NAMALWA (cell line): ENCODE data around the gene VPS9D1.
A peak's percentile ranks its signal among the peaks of the same experiment; 100 is the strongest.

Experiments used
- DNase-seq: peaks from one replicate; pipeline ENCODE4 v3.0.0-alpha.2; 2015; ENCODE audit warnings: low spot score

Gene VPS9D1

DNA sequence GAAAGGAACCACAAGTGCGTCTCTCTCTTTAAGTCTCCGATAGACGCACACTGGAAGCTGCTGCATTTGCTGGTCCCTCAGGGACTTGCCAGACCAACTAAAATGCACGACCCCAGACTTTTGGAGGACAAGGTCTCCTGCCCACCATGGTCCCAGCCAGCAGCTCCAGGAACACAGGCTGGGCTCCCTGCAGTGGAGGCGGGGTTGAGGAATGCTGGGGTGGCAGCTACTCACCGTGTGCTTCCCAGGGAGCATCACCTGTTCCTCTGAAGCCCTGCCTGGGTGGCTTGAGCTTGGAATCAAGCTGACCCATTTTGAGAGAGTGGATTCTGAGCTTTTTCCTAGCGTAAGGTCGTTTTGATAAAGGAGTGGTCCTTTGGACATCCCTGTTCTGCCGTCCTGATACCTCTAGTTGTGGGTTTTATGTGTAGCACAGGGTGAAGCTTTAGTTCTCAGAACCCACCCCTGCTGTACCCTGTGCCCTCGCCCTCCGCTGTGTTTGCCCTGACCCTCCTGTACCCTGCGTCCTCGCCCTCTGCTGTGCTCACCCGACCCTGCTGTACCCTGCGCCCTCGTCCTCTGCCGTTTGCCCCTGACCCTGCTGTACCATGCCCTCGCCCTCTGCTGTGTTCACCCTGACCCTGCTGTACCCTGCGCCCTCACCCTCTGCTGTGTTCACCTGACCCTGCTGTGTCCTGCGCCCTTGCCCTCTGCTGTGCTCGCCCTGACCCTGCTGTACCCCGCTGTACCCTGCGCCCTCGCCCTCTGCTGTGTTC lies 11.6 kb upstream of the VPS9D1 start:
- DNase-seq: no peak

DNA sequence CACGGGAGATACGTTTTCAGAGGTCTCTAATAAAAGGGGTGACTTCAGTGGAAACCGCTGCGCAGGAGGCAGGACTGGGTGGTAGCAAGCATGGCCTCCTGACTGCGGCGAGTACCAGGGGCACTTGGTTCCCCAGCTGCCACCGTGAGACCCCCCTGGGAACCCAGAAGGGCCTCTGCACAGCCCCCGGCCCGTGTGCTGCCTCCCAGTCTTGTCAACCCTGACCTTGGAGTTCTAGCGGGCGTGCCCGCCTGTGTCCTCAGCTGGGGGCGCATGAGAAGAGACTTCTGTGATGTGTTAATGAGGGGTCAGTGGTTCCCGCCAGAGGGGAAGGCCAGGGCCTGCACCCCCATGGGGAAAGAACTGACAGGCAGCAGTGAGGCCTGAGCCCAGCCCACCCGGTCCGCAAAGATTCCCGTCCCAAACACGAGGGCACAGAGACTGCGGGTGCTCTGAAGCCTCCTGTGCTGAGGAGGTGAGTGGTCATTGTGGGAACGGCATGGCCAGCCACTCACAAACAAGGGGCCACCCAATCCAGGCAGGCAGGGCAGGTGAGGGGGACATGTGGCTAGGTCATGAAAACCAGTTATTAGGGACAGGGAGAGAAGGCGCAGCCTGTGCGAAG lies 10.0 kb upstream of the VPS9D1 start:
- DNase-seq: no peak

DNA sequence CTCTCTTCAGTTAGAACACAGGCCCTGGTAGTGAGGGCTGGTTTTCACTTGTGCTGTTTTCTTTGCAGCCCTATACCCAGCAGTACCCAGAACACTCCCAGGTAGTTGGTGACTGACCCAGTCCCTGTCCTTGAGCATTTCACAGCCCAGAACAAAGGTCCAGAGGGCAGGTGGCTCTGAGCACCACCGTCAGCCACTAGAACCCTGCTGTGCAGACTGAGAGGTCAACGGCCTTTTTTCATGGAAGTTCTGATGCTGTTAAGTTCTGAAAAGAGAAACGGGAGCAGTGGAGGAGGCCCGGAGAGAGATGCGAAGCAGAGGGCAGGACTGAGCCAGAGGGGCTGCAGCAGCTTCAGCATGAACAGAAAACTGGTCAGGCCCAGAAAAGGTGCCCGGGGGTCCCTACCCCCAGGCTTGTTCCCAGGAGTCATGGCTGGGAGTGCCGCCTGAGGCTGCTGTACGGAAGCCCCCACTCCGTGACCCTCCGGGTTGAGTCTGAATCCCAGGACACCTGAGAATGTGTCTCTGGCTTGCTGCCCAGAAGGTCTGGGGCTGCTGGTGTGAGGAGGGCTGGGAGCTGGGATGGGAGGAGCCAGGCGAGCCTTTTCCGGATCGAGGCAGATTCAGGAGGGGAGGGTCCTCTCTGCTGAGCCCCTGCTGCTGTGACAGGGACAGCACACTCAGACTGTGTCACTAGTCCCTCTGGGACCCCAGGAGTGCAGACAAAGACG lies 9.3 kb upstream of the VPS9D1 start:
- DNase-seq: no peak

DNA sequence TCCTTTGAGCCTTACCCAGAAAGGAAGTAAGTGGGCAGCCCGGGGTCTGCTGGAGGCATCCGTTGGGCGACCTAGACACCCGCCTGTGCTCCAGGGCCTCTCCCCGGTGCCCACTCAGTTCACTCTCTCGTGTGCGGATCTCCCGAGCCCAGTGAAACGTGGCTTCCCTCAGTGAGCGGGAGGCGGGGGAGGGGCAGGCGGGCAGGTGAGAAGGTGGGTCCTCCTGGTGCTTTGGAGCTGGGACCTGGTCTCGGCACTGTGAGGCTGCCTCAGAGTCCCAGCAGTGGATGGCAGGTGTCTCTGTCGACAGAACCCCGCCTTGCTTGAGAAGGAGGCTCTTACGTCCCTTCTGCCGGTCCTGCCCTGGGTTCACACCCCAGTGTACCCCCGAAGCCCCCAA lies 8.6 kb upstream of the VPS9D1 start:
- no peak for DNase-seq

DNA sequence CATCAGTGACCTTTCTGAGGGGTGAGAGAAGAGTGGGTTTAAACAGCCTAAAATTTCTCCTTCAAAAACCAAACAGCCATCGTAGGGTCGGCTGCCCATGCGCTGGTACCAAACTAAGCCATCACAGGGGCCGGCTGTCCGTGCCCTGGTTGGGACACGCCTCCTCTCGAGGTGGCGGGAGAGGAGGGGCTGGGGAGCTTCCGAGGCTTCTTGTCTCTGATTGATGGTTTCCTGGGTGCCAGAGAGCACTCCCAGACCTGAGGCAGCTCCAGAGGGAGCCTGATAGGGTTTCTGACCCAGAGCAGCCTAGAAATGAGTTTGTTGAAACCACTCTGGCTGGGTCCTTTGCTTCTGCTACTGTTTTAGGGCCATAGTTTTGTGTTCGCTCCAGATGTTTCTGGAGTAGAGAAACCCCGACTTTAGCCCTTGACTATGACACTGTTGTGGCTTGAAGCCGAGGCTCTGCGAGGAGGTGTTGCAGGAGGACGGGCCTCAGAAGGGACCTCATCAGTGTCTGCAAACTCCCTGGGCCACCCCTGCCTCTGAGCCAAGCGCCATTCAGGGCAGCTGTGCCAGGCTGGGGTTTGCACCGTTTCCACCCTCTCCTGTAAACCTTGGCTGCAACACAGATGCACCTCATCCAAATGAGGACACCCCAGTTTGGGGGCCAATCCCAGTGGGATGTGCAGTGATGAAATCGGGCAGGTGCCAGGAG lies 6.9 kb upstream of the VPS9D1 start:
- DNase-seq: no peak

DNA sequence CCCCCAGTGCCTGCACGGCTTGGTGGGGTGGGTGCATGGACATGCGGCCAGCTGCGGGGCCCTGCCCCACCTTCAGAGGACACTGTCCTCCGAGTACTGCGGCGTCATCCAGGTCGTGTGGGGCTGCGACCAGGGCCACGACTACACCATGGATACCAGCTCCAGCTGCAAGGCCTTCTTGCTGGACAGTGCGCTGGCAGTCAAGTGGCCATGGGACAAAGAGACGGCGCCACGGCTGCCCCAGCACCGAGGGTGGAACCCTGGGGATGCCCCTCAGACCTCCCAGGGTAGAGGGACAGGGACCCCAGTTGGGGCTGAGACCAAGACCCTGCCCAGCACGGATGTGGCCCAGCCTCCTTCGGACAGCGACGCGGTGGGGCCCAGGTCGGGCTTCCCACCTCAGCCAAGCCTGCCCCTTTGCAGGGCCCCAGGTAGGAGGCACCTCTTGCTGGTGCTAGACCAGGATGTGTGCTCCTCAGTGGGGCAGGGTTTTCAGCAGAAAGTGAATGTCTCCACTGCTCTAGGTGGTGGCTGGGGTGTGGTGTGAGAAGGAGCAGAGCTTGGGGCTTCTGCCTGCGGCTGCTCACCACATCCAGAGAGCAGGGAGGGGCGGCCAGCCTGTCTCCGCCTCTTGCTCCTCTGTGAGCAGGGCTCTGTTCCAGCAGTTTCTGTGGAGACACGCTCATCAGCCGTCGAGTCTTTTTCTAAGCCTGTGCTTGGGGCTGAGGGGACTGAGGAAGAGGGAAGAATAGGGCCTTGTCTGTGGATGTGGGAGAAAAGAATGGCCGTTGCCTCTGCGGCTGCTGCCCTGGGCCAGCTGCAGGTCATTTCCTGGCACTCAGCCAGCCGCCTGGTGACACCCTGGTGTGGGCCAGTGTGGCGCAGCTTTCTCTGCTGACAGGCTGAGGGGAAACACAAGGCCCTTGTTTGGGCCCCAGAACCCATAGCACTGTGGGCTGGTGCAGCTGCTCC lies 2.9 kb upstream of the VPS9D1 start:
- no peak for DNase-seq

DNA sequence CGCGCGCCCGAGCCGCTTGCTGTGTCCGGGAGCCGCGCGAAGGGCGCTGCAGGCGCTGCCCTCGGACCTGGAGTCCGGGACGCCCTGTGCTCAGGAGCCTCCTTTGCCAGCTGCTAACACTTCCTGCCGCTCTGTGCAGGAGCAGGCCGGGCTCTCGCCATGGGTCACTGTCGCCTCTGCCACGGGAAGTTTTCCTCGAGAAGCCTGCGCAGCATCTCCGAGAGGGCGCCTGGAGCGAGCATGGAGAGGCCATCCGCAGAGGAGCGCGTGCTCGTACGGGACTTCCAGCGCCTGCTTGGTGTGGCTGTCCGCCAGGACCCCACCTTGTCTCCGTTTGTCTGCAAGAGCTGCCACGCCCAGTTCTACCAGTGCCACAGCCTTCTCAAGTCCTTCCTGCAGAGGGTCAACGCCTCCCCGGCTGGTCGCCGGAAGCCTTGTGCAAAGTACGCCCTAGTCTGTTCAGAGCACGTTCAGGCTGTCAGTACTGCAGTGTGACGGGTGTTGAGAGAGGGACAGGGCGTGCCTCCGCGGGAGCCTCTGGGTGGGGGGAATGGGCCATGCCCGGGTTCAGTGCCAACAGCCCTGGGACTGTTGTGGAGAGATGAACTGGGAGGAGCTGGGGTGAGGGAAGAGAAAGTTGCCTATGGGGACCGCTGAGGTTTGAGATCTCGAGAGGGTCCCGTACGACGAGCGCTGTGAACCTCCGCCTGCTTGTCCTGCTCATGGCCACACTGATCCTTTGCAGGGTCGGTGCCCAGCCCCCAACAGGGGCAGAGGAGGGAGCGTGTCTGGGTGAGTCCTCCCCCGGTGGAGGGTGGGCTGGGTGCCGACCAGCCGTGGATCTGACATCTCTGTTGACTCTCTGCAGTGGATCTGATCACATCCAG lies 1.9 kb upstream of the VPS9D1 start:
- no peak for DNase-seq

DNA sequence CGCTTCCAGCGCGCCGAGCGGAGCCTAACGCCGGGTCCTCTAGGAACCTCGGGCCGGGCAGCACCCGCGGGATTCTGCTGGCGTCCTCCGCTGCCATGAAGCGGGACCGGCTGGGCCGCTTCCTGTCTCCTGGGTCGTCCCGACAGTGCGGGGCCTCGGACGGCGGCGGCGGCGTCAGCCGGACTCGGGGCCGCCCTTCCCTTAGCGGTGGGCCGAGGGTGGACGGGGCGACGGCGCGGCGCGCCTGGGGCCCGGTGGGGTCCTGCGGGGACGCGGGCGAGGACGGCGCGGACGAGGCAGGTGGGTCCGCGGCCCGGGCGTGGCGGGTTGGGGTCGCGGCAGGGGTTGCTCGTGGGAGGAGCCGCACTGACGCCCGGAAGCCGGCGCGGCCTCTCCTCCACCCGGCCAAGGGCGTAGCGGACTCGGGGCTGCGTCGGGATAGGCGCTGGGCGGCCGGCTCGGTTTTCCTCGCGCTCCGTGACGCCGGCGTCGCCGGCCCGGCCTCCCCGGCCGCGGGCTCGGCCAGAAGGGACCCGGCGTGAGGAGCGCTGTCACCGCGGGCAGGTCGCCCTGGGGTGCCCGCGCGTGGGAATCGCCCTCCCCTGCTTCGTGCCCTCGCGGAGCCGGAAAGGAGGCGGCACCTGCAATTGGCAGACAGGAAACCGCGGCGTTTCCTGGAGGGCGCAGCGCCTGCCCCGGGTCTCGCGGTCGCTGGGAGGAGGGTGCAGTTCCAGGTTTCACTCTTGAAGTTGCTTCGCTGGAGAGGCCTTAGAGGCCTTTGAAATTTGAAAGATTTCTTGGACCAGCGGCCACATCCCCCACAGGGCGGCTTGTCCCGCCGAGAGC lies 1.1 kb upstream of the VPS9D1 start:
- DNase-seq: peak; percentile 79

DNA sequence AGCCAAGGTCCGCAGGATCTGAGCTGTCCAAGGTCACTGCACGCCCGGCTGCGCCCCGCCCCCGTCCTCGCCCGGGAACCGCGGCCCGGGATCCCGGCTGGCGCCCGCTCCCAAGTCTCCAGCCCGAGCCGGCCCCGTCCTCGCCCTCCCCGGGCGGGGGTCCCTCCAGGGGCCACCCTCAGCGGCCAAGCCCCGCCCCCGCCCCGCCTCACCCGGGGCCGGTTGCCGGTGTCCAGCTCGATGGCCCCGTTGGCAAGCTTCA lies 216 bp downstream of the VPS9D1 start:
- DNase-seq: no peak

DNA sequence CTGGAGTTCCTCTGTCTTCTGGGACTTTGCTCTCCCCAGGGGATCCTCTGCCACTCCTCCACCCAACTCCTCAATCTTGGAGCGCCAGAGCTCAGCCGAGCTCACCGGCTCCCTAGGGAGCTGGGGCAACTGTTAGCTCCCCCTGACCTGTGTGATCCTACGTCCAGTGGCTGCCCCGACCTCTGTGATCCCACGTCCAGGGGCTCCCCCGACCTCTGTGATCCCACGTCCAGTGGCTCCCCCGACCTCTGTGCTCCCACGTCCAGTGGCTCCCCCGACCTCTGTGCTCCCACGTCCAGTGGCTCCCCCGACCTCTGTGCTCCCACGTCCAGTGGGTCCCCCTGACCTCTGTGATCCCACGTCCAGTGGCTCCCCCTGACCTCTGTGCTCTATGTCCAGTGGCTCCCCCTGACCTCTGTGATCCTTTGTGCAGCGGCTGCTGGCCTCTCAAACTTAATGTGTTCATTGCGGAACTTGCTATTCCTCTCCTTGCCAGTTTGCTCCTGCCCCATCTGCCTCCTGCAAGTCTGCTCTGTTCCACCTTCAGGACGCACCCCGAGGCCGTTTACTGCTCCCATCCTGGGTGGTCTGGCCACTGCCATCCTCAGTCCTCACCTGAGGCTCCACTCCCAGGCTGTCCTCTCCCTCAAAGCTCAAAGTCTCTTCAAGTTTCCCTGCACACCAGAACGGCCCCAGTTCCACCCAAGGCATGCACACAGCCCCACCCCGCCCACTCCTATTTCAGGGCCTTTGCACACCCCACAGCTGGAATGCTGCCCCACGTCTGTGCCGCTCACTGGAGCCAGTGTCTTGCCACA lies 2.8 kb downstream of the VPS9D1 start:
- no peak for DNase-seq

DNA sequence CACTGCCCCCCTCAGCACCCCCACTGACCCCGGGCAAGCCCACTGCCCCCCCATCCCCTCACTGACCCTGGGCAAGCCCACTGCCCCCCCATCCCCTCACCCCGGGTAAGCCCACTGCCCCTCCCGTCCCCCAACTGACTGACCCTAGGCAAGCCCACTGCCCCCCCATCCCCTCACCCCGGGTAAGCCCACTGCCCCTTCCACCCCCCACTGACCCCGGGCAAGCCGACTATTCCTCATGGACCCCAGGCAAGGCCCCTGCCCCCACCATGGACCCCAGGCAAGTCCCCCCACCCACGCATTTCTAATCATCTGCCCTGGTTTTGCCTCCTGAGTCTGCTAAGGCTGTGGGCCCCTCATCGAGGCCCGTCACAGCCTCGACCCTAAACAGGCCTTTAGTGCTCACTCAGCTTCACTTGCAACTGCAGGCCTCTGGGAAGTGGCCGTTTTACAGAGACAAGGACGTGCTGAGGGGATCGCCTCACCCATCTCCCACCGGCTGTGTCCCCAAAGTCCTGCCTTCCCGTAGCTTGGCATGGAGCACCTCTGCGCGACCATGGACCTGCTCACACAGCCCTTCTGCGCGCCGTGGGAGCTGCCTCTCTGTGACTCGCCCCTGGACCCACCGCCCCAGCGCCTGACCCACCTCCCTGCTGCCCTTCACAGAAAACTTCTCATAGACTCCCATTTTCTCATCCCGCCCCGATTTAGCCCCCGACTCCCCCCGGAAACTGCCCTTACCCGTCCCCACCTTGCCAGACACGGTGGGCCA lies 3.6 kb downstream of the VPS9D1 start:
- DNase-seq: no peak

DNA sequence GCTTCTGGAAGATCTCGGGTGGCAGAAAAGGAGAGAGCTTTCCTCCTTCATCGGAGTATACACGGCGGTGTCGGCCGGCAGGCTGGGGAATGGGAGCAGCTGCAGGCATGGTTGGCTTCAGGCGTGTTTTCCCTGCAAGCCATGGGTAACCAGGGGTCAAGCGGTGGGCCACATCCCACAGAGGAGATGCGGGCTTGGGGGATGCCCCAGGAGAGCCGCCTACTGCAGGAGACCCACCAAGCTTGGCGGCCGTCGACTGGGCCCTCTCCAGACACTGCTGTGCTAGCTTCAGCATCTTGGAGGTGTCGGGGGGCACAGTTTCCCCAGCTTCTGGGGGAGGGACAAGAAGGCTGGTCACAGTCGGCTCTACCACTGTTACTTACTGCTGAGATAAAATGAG lies 4.2 kb downstream of the VPS9D1 start:
- no peak for DNase-seq

DNA sequence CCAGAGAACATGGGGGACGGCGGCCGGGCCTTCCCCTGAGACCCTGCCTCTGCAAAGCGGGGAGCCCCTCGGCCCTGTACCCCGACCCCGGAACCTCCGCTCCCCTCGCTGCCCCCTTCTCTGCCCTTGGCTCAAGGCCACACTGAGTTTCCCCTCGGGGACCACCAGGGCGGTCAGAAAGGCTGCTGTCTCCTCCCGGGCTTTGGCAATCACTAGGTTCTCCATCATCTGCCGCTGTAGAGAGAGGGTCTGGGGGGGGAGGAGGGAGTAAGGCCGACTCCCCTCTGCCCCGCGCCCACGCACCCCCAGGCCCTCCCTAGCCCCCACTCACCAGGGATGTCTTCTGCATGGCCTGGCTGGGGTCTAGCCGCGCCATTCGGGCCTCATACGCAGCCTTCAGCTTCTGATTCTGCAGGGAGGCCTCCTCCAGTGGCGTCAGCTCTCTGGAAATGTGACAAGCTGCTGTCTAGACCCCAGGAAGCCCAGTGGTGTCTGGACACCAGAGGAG lies 8.4 kb downstream of the VPS9D1 start:
- DNase-seq: no peak

DNA sequence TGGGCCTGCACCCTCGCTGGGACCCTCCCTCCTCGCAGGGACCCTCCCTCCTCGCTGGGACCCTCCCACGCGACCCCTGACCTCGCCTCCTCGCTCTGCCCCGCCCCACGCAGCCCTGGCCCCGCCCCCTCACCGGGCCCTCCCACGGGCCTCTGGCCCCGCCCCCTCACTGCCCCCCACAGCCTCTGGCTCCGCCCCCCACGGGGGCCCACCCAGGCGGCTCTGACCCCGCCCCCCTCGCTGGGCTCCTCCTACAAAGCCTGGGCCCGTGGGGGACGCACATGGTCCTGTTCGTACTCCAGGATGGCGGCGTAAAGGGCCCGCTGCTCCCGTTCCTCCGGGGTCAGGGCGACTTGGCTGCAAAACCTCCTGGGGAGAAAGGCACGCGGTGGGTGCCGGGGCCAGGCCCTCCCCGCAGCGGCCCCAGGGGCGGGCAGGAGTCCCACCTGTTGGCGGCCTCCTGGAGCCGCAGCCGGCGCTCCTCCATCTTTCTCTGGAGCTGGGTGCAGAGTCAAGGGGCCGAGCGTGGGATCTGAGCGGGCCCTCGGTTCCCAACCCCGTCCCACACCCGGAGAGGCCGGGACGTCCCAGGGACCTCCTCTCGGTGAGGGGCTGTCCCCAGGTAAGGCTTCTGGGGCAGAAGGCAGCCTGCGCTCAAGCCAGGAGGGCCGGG lies 9.0 kb downstream of the VPS9D1 start:
- peak; percentile 87 for DNase-seq

DNA sequence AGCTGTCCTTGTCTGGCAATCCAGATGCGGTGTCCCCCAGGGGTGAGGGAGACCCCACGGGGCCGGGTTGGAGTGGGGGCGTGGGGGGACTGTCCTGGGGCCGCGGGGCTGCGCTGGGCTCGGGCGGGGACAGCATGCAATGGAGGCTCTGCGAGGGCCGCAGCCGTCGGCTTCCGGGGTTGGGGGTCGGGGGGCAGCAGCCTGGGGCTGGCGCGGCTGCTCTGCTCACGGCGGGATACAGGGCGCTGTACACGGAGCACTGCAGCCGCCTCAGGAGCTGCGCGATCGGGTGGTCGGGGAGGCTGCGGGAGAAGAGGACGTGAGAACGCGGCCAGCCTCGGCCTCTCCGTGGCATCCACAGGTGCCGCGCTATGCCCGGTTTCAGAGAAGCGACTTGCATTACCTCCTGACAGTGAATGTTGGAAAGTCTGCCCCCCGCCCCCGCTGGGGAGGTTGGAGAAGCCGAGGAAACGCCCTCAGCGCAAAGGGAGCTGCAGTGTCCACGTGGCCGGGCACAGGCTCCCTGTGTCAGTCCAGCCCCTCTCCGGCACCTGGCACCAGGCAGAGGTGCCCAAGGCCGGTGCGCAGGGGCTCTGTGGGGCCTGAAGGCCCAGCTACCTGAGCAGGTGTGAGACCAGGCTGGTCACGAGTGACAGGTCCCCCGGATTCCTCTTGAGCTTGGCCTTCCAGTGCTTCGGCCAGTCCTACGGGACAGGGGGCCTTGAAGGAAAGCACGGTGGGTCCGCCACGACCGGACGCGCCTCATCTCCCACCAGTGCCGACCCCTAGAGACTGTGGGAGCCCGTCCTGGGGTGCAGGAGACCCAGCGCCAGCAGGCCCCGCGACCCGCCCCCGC lies 9.8 kb downstream of the VPS9D1 start:
- no peak for DNase-seq

DNA sequence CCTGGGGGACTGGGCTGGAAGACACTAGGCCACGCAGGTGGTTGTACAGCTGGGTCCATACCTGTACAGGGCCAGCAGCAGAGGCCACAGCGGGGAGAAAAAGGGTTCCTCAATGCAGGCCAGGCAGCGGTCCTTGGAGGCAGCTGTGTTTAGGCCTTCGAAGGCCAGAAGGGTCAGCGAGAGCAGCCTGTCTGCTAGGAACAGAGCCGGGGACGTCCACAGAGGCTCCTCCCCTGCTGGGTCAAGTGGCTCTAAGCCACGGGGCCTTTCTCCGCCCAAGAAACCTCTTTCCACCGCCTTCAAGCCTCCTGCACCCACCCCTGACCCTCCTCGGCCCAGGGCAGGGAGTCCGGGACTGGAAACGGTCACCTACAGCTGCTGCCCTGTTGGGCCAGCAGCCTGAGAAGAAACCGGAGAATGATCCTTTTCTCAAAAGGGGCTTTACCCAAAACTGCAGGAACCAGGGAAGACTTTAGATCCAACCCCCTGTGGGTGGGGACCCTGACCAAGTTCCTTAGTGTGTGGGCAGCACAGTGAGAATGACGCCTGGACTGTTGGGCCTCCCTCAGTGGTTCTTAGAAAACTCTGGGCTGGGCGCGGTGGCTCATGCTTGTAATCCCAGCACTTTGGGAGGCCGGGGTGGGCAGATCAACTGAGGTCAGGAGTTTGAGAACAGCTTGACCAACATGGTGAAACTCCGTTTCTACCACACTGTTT lies 10.8 kb downstream of the VPS9D1 start:
- DNase-seq: no peak
